Cardiac ventricle fibroblast (primary cell): ENCODE data around the gene MYO15A. TPM values are rescaled to one million over a fixed set of nuclear protein-coding genes. Genes with fewer than 3 reads are reported as not detected.

Source experiments
- total RNA-seq: library from RNA; depleted of rRNA; stranded (reverse); fragments of >200 nt; gene quantifications from 2 replicates; pipeline ENCODE4 v1.2.3, GENCODE V29; 2015

The MYO15A gene, protein sequence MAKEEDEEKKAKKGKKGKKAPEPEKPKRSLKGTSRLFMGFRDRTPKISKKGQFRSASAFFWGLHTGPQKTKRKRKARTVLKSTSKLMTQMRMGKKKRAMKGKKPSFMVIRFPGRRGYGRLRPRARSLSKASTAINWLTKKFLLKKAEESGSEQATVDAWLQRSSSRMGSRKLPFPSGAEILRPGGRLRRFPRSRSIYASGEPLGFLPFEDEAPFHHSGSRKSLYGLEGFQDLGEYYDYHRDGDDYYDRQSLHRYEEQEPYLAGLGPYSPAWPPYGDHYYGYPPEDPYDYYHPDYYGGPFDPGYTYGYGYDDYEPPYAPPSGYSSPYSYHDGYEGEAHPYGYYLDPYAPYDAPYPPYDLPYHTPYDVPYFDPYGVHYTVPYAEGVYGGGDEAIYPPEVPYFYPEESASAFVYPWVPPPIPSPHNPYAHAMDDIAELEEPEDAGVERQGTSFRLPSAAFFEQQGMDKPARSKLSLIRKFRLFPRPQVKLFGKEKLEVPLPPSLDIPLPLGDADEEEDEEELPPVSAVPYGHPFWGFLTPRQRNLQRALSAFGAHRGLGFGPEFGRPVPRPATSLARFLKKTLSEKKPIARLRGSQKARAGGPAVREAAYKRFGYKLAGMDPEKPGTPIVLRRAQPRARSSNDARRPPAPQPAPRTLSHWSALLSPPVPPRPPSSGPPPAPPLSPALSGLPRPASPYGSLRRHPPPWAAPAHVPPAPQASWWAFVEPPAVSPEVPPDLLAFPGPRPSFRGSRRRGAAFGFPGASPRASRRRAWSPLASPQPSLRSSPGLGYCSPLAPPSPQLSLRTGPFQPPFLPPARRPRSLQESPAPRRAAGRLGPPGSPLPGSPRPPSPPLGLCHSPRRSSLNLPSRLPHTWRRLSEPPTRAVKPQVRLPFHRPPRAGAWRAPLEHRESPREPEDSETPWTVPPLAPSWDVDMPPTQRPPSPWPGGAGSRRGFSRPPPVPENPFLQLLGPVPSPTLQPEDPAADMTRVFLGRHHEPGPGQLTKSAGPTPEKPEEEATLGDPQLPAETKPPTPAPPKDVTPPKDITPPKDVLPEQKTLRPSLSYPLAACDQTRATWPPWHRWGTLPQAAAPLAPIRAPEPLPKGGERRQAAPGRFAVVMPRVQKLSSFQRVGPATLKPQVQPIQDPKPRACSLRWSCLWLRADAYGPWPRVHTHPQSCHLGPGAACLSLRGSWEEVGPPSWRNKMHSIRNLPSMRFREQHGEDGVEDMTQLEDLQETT (N-terminal part only)
- 2.0 and 3.1 TPM in 2 replicates for total RNA-seq

DNA sequence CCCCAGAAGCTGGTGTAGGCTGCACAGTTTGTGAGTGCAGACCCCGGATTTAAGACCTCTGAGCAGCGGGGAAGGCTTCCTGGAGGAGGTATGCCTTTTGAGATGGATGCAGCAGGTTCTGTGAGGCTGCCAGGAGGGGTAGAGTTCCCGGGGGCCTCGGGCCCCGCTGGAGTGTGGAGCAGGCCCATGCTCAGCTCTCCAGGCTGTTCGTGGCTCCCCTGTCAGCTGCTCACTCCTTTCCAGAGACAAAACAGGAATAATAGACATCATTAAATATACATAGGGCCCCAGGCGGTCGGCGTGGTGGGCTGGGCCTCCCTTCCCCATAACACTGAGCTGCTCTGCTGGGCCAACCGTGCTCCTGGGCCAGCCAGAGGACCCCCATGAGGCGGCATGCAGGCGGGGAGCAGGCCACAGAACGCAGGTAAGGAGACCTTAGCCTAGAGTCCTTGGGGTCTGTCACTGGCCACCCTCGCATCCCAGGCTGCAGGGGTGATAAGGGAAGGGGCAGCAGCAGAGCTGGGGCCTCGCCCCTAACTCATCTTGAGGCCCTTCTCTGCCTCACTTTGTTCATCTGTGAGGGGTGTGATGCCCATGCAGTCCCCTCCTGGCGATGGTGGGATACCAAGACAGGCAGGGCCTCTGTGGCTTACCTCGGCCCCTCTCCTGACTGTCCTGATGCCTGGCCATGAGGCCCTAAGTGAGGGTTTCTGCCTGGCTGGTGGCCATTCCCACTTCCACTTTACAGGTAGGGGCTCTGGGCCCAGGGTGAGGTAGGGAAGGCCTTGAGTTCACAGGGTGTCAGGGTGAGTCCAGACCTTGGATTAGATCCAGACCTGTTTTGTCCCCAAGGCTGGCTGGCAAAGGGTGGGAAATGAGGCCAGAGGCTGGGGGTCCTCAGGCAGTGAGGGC lies at the start of gene MYO15A:
TSS of gene MYO15A (plus strand) at position 356 of the 912 bp plus-strand sequence. CDS start 10,045 bp downstream, outside the sequence.

DNA sequence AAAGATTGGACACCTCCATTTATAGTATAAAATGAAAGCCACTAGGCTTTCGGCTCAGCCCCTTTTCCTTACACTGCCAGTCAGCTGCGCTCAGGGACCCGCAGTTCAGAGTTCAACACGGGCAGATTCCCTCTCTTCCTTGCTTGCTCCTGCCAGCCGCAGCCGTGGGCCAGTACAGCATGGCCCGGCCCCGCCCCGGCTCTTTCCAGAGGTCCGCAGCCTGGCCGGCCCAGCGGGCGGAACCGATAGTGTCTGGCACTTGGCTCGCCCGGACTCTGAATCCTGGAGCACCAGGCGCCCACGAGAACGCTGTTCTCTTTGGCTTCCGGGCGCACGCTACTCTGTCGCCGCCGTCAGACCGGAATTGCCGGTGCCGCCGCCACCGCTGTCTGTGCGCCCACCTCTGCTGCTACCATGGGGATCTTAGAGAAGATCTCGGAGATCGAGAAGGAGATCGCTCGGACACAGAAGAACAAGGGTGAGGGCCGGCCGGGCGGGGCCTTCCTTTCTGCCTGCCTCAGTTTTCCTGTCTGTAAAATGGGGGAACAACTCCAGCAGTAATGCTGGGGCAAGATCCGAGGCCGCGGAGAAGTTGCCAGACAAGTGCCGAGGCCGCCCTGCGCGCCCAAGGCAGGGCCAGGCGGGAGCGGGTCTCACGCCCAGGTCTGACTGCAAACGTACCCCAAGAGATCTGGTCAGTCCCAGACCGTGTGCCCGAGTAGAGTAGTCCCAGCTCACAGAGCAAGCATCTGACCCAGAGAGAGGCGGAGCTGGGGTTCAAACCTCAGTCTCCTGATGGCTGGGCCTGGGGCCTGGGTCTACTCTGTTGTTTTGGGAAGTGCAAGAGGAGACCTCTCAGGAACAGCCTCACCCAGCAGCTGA lies 20.7 kb upstream of the MYO15A start, which contains the start of gene DRG2:
TSS of gene DRG2 (plus strand) at position 339 of the 882 bp plus-strand sequence. CDS start at position 415, 76 bp downstream.

DNA sequence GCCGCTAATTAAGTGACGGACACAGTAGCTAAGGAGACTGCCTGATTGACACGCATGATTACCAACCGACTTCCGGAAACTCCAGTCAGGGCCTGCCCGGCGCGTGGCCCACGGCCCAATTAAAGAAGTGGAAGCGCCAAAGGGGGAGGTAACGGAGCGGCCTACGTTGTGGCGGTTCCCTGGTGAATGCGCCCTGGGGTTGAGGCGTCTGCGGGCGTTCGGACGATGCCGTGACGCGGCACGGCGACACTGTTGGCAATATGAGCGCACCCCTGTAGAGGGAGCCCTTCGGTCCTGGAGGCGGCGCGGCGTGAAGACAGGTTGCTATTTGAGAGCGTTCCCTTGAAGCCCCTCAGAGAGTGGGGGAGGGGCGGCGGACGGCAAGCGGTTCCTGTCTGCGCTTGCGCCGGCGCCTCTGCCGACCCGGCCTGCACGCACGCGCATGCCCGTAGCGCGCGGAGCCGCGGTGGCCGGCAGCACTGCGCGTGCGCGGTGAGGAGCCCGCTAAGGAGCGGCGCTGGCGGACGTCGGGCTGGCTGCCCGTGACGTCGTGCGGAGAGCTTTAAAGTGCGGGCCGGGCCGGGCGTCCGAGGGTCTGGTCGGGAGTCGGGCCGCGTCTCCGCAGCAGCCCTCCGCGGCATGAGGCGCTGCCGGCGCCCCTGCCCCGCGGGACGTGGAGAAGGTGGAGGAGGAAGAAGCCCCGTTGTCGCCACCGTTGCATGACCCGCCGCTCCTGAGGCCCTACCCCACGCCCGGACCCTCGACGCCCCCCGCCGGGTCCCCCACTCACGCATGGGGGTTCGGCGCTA lies 75.0 kb downstream of the MYO15A start, which contains the start of gene ALKBH5:
TSS of gene ALKBH5 (plus strand) at position 495 of the 809 bp plus-strand sequence. CDS start 416 bp downstream, outside the sequence.

DNA sequence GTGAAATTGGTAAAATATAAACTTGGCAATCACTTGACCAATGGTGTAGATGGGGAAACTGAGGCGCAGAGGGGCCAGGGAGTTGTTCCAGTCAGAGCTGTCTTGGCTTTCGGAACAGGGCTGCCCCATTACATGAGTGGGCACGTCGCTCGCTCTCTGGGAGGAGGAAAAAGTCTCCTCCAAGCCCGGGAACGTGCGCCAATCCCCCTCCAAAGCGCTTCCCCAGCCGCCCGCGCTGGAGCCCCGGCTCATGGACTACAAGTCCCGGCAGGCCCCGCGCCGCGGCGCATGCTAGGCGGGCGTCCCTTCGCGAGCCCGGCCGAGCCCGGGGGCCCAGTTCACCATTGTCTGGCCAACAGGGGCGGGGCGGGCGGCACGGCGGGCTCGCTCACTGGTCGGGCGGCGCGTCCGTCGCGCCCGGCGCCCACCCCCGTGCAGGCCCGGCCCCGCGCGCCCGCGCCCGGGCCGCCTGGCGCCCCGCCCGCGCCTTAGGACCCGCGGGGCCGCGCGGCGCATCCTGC lies 116.6 kb downstream of the MYO15A start, which contains the start of gene LLGL1:
TSS of gene LLGL1 (plus strand) at position 515 of the 521 bp plus-strand sequence. CDS start 48 bp downstream, outside the sequence.

Other genes starting within 250 kb of the MYO15A start
- gene TOM1L2, start 136.4 kb upstream of the MYO15A start, total RNA-seq = 21.3 and 27.4 TPM in 2 replicates
- 0.87 and 2.0 TPM in 2 replicates for gene DRC3, start 135.9 kb upstream of the MYO15A start, total RNA-seq
- 8.9 and 22.7 TPM in 2 replicates for gene ATPAF2, start 69.6 kb upstream of the MYO15A start, total RNA-seq
- 10.3 and 10.9 TPM in 2 replicates for gene GID4, start 69.3 kb upstream of the MYO15A start, total RNA-seq
- gene DRG2, start 20.8 kb upstream of the MYO15A start, total RNA-seq = 30.1 and 32.1 TPM in 2 replicates
- gene ALKBH5, start 75.1 kb downstream of the MYO15A start, total RNA-seq = 130 and 144 TPM in 2 replicates
- 42.2 and 46.9 TPM in 2 replicates for gene LLGL1, start 116.9 kb downstream of the MYO15A start, total RNA-seq
- gene FLII, start 150.0 kb downstream of the MYO15A start, total RNA-seq = 181 and 190 TPM in 2 replicates
- gene MIEF2, start 151.9 kb downstream of the MYO15A start, total RNA-seq = 13.4 and 13.6 TPM in 2 replicates
- gene TOP3A, start 206.2 kb downstream of the MYO15A start, total RNA-seq = 29.0 and 30.6 TPM in 2 replicates
- gene SMCR8, start 206.5 kb downstream of the MYO15A start, total RNA-seq = 10.7 and 12.1 TPM in 2 replicates